GM12891 (cell line): ENCODE data around the gene SMIM36.

Experiments
- DNase-seq: peaks from one replicate; pipeline ENCODE4 v3.0.0; 2011; ENCODE audit warnings: low spot score; ENCODE audit not compliant: insufficient read length
- FAIRE-seq: peaks from 2 replicates; lab custom pipeline; 2011; peaks lifted over from hg19 to GRCh38; lab: Jason Lieb, UNC
- PAX5 ChIP-seq: IDR thresholded peaks from 2 replicates; pipeline ENCODE4 v1.6.1; 2011; ENCODE audit warnings: low read length, moderate library complexity, mild to moderate bottlenecking; ENCODE audit not compliant: insufficient read depth, severe bottlenecking
- POLR2A ChIP-seq: IDR thresholded peaks from 2 replicates; pipeline ENCODE4 v1.6.1; 2011; ENCODE audit warnings: low read depth, low read length, control low read depth
- POLR2AphosphoS5 ChIP-seq: IDR thresholded peaks from 2 replicates; pipeline ENCODE4 v1.6.1; 2011; ENCODE audit warnings: low read depth, low read length, control low read depth
- POU2F2 ChIP-seq: IDR thresholded peaks from 2 replicates; pipeline ENCODE4 v1.6.1; 2011; ENCODE audit warnings: low read depth, mild to moderate bottlenecking, control low read depth, low read length, moderate library complexity
- SPI1 ChIP-seq: IDR thresholded peaks from 2 replicates; pipeline ENCODE4 v1.6.1; 2011; ENCODE audit warnings: low read depth, low read length, control low read depth
- TAF1 ChIP-seq: IDR thresholded peaks from 2 replicates; pipeline ENCODE4 v1.6.1; 2011; ENCODE audit warnings: low read depth, low read length, control low read depth

Gene SMIM36

GRCh38 chr17:55500103-55500502, 11.1 kb downstream of the SMIM36 start:
- DNase-seq (no peak), FAIRE-seq (peak; percentile 20)
- no peak for TF ChIP-seq POLR2A

GRCh38 chr17:55496094-55496881, 15.0 kb downstream of the SMIM36 start:
- no peak for TF ChIP-seq POLR2AphosphoS5
- no peak for TF ChIP-seq PAX5
- no peak for TF ChIP-seq SPI1
- DNase-seq (no peak), FAIRE-seq (no peak)

DNA sequence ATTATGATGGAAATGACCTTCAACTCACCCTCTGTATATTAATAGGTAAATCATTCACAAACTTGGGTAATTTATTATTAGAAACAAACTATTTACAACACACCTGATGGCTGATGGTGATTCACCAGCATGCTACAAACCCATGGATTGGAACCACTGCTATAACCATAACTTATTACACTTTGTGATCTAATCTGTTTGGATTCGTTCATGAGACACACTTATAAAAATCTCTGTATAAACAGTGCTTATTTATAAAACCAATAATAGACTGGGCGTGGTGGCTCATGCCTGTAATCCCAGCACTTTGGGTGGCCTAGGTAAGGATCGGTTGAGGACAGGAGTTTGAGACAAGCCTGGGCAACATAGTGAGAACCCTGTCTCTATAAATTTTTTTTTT, 16.0 kb downstream of the SMIM36 start:
- TF ChIP-seq SPI1 (no peak), TAF1 (no peak), PAX5 (no peak), POLR2AphosphoS5 (no peak), POU2F2 (no peak), POLR2A (no peak)
- FAIRE-seq (no peak), DNase-seq (no peak)

- no peak for DNase-seq
- FAIRE-seq, result no peak
- TF ChIP-seq SPI1 (no peak), TAF1 (no peak), POLR2AphosphoS5 (no peak), POU2F2 (no peak), POLR2A (no peak), PAX5 (no peak)
These were observed 18.4 kb downstream of the SMIM36 start for GRCh38 chr17:55492781-55493341.

GRCh38 chr17:55490376-55490775, 20.9 kb downstream of the SMIM36 start:
- FAIRE-seq, result no peak
- no peak for DNase-seq
- TF ChIP-seq TAF1, result no peak
- TF ChIP-seq POLR2AphosphoS5, result no peak
- no peak for TF ChIP-seq PAX5
- TF ChIP-seq SPI1, result no peak
- TF ChIP-seq POU2F2, result no peak
- no peak for TF ChIP-seq POLR2A

DNA sequence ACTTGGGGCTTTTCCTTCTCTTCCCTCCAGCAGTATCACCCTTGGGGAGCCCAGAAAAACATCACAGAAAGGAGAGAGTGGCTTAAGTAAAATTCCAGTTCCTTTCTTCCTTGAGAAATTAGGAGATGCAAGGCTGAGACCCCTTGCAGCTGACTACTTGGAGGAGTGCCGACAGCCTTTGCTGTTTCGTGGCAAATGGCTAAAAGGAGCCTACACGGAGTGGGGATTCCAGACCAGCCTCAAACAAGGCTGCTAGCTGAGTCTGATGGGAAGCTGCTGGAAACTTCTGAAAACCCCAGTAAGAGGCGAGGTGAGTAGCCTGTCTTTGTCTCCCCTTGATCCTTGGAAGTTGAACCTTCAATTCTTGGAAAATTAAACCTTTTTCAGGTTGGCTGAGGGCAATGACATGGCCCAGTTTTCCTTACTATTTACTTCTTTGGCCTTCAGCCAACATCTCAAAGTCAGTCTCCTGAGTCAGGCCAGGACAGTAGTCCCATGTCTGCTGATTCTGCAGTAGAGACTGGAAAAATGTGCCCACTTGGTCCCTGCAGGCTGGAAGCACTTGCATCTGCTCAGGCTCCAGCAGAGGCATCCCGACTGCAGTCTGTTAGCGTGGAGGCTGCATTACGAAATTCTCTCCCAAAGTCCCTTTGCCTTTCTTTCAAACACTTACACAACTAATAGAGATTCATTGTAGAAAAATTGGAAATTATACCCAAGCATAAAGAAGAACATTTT, 23.4 kb downstream of the SMIM36 start:
- TF ChIP-seq POLR2AphosphoS5 (no peak), PAX5 (no peak), TAF1 (no peak), POLR2A (no peak)
- no peak for FAIRE-seq
- DNase-seq, result no peak

DNA sequence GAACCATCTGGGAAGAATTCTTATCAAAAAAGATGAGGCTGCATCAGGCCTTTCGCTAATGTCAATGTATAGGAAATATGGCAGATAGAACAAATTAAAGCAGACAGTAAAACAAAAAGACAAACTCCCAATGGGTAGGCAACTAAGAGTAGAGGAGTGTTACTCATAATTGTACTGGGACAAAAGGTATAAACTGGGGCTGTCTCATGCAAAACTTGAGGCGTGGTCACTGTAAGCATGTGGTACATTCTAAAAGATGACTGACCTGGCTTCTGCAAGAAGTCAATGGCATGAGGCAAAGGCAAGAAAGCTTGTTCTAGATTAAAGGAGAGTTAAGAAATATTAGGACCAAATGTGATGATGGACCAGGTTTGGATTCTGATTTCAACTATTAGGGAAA, 26.7 kb downstream of the SMIM36 start:
- TF ChIP-seq POLR2A (no peak), POLR2AphosphoS5 (no peak), POU2F2 (no peak), SPI1 (no peak), PAX5 (no peak), TAF1 (no peak)
- FAIRE-seq (peak; percentile 35), DNase-seq (no peak)

DNA sequence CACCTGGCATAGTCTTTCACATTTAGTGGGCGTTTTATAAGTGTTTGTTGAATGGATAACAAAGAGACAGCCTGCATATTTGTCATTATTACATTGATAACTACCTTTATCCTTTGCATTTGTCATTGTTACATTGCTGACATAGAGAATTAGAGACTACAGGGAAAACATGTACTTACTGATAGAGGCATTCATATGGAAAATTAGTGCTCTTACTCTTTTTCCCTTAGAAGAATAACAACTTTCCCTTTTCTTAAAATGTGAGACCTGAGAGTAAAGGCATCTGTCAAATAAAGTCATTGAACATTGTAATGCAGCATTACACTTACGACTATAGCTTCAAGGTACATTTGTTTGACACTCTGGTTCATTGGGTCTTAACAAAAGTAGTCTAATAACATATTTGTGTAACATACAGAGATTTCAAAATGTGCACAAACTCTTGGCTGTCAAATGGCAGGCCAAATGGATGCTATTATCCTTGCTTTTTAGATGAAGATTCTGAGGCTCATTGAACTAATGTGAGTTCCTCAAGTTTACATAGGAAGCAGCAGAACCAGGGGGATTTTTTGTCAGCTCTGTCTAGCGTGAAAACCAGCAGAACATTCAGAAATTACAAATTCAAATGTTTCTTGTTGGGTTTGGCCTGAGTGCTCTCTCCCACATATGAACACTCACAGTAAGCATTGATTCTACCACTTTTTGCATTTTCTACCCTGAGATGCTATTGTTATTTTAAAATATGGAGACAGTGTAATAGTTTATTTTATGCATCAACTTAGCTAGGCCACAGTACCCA, 28.5 kb downstream of the SMIM36 start:
- TF ChIP-seq TAF1 (no peak), PAX5 (no peak), POLR2AphosphoS5 (no peak), POU2F2 (no peak), POLR2A (no peak), SPI1 (no peak)
- FAIRE-seq, result no peak
- no peak for DNase-seq

GRCh38 chr17:55480631-55481315, 30.5 kb downstream of the SMIM36 start:
- TF ChIP-seq POLR2A (no peak), TAF1 (no peak), SPI1 (no peak), POLR2AphosphoS5 (no peak), PAX5 (no peak), POU2F2 (no peak)
- FAIRE-seq, result no peak
- no peak for DNase-seq
